HG03342 (cell line): ENCODE measurements around the gene HDAC4.

ENCODE experiments used
- ATAC-seq: cut with Tn5 transposase; IDR thresholded peaks from one replicate; pipeline ENCODE4 v1.9.1; 2021; ENCODE audit warnings: mild to moderate bottlenecking, moderate library complexity; ENCODE audit not compliant: unreplicated experiment

The HDAC4 gene

DNA sequence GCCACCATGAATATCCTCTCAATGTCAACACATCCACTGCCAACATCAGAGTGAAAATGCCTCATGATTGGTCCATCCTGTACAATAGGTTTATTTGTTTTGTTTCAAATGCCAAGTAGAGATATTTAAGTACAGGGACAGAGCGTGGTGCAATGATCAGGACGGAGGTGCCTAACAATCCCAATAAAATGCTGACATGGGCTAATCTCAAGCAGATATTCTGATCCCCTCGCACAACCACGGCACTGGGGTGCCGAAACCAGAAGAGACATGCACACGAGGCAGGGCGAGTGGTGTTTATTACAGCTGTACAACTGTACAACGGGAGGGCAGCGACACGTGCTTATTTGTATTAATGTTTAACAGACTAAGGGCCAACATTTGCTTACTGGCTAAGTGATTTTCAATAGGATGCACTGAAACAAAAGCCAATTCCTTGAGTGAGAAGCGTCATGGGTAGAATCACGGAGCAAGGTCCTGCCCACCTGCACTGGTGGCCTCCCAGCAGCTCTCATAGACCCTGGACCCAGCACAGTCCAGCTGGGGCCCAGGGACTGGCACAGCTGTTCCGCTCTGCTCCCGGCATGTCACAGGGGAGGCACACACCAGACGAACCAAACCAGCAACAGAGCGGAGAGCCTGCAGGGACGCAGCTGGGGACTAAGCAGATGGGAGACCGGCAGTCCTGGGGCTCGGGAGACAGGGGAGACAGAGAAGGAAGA lies 101.4 kb downstream of the HDAC4 start:
- ATAC-seq = no peak

- no peak for ATAC-seq
These were observed 102.6 kb downstream of the HDAC4 start for GRCh38 chr2:239298116-239298804.

DNA sequence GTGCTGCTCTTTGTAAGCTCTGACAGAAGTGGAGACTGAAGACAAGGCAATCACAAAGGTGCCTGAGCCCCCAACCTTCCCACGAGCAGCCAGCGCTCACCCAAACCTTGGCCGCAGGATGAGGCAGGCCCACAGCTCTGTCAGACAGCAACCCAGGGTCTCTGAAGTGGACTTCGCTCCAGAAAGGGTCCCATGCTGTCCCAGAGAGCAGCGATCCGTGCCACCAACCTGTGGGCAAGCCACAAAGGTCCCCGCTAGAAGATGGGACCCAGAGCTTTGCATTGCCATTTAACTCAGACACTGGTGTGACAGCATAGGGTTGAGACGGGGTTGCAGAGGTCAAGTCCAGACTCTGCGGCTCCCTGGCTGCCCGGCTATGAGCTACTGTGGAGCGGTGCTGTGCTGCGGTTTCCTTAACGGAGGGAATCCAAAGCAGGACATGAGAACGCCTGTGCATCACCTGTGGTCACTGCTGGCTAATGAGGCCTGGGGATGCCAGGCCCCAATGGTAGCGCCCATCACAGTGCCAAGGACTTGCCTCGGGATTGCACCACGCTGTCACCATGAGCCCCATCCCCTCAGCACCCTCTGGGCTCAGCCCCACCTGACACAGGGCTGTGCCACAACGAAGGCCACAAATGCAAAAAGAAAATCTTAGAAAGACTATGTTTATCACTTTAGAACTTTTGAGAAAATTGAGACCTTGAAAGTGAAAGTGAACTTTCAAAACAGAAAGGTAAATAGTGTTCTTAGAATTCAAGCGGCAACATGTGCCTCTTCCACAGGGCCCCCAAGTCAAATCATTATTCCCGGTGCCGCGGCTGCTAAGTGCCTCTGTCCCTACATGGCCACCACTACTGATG lies 103.4 kb downstream of the HDAC4 start:
- no peak for ATAC-seq

DNA sequence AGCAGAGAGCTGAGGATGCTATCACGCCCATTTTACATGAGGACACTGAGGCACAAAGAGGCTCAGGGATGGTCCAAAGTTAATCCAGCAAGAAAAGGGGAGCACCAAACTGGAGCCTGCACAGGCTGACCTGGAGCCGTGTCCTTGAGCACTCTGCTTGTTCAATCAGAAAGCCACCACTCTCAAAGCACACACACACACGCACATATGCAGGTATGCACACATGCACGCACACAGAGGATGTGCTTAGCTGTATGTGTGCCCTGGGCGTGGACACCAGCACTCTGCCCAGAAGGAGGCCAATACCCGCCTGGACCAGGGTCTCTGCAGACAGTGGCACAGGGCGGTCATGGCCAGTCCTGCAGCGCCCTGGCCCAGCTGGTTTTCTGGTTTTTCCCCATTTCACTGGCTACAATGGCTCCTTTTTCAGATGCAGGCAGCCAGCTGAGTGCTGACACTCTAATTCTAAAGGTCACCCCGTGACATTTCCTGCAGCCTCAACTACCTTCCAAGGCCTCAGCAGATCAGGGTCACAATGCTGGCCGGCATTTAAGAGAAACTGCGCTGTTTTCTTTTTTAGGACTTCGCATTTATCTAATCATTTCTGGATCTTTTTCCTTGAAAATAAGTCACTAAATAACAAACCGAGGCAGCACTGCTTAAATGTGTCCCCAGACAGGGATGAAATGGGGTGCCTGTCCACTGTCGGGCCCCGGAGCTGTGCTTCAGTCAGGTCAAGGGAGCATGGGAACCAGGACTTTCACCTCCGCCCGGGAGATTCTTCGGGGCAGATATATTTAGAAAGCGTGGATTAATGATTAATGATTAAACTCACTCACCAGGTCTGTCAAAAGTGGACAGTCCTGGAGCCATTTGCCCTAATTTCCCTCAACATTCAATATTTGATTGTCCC lies 104.5 kb downstream of the HDAC4 start:
- no peak for ATAC-seq

DNA sequence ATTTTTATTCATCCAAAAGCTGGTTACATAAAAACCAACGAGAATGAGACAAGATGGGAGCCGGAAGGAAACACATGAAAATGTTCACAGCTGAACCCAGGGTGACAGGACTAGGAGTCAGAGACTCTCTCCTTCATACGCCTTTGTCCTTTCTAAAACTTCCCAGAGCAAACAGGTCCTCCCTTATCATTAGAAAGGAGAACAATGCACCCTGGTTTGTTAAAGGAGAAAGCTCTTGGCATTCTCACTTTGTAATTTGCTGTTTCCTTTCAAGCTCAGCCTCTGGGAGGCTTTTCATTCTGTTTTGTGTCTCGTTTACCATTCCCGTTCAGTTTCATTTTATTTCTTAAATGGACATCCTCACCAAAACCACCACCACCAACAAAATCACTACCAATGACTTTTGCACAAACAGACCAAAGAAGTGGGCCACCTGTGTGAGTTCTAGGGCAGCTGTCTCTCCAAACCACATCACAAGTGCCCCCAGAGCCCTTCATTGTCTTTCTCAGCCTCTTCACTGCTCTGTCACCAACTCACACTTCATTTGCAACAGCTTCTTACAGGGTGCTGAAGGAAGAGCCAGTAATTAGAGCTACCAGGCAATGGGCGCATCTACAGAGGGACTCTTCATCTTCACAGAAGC lies 105.3 kb downstream of the HDAC4 start:
- ATAC-seq = no peak

DNA sequence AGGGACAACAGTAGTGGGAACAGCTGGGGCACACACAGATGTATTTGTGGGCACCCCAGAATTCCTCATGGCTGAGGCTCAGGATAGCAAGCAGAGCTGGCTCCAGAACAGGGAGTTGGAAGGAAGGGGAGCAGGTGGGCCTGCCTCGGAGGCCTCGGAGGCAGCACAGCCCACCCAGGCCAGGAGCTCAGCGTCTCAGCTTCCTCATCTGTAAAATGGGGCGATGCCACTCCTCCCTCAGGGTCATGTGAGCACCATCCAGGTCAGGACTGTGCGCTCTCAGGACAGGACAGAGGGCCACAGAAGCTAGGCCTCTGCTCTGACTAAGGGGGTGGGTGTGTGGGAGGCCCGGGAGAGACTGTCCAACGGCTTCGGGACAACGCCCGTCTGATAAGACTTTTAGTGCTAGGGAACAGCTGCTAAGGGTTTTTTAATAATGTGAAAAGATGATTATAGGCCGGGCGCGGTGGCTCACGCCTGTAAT lies 106.2 kb downstream of the HDAC4 start:
- no peak for ATAC-seq

DNA sequence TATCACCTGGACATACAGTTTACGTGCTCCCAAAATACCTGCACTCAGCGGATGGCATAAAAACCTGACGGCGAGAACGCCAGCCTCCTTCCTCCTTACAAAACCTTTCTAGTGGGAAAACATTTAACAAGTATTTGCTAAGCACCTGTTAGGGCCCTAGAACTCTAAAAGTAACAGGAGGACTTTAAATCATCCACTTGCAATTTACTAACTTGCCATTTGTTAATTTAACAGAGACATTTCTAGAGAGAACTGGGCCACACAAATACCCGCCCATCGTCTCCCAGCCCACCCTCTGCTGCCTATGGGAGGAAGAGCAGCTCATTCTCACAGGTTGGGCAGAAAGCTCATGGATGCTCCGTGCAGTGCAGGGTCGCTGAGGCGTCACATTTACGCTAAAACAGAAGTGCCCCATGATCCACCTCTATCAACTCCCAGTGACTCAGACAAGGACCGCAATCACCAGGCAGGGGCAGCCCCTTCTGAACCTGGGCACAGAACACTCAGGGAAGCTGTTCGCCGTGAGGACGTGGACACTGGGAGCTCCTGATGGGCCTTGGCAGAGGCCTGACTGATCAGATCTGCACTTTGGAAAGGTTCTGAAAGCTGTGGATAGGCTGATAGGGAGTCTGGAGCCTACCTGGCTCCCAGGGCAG lies 106.9 kb downstream of the HDAC4 start:
- ATAC-seq = peak; percentile 56

DNA sequence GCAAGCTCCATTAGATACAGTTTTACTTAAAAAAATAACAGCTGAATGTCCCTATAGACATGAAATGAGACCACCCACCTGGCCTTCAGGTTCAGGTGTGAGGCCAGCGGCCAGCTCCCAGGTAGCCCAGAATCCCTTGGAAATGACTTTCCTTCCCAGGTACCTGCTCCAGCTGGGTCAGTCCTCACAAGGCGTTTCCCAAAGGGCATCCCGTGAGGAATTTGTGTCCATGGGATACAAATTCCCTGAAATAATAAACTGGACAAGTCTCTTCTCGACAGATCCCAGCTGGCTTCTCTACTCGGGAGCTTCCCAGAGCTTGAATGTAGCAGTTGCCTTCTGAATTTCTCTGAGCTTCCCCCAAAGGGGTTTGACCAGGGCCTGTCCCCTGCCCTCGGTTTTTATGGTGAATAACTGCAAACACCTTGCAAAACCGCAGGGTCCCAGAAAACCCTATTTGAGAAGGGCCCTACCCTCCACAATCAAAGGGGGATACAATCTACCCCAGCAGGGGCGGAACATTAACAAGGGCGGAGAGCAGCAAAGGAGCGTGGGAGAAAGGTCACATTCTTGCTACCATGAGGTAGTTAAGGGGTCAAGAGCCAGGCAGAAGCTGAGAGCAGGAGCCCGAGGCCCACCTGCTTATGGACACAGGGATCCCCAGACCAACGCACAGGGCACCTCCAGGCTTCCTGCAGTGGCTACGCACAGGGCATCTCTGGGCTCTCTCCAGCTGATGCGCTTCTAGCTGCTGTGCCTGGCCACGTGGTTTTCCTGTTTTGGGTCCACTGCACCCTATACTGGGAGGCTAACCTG lies 107.7 kb downstream of the HDAC4 start:
- no peak for ATAC-seq

GRCh38 chr2:239292531-239292930 lies 108.3 kb downstream of the HDAC4 start:
- no peak for ATAC-seq

DNA sequence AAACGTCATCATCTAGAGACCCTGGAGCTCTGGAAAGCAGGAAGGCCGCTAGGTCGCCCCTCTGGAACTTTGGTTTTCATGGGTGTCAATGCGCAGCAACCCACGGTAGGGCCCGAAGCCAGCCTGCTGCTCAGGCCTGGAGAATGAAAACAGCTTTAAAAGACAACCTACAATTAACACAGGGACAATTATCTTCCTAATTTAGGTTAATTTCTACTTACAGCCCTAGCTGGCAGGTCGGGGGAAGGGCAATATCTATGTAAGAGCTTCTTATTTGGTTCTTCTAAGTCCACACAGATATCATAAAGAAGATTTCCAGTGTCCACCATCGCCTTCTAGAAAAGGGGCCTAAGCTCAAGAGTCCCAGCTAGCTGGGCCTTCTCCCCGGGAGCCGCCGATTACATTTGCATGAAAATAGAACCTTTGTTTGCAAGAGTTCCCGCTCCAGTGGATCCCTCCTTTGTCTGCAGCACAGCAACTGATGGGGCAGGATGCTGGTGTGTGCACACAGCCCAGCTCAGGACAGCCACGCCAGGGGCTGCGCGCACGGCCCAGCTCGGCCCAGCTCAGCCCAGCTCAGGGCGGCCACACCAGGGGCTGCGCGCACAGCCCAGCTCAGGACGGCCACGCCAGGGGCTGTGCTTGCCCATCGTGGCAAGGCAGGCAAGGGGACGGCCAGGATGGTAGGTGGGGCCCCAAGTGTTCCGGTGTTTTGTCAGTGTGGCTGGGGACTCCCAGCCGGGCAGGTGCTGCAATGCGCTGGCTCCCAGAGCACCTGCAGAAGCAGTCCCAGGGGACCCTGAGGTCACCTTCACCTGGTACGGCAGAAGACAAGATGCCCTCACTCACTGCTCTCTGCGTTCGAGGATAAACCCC lies 109.1 kb downstream of the HDAC4 start:
- ATAC-seq = no peak

DNA sequence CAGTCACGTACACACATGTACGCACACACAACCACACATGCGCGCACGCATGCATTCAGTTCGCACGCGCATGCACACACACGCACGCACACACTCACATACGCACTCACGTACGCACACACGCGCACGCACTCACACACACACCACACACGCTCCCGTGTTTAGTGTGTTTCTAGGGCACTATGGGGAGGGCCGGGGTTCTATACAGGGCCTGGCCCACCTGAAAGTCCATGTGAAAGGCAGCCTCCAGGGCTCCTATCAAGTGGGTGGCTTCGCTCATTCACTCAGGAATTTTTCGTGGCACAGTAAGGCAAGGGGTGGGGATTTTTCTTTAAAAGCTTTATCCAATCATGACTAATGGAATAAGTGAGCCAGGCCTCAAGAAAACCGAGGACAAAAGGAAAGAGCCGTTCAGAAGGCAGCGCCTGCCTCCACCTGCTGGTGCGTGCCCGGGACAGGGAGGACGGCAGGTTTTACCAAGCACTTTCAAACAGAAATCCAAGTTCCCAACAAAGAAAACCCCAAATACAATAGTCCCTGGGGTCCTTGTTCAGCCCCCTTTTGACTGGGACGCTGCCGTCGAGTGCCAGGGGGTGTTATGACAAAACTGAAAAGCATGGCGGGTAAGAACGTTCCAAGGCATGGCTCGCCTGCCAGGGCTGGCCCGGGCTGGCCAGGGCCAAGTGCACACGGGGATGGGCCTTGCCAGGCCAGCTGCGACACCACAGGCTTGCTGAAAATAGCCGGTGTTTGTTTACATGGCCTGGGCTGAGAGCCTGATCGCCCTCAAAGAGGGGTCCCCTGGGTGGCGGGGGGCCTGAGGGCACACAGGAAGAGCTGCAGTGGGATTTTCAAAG lies 110.0 kb downstream of the HDAC4 start:
- ATAC-seq = no peak

DNA sequence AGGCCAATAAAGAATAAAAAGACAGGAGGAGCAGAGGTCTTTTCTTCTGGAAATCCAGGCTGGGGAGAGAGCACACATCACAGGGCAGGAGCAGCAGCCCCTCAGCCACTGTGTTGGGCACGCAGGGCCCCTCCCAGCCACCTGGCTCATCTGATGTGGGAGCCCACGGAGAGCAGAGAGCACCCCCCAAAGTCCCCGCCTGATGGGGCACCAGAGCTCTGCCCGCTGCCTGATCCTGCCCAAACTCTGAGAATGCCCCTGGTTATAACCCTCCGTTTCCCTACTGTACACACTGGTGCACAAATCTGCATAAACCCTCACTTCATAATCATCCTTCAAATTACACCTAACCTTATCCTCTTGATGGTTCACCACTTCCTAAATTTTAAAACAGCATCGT lies 111.3 kb downstream of the HDAC4 start:
- peak; percentile 10 for ATAC-seq

- peak; percentile 56 for ATAC-seq
These were observed 111.8 kb downstream of the HDAC4 start for GRCh38 chr2:239288951-239289511.

- no peak for ATAC-seq
These were observed 112.6 kb downstream of the HDAC4 start for GRCh38 chr2:239288237-239288636.

DNA sequence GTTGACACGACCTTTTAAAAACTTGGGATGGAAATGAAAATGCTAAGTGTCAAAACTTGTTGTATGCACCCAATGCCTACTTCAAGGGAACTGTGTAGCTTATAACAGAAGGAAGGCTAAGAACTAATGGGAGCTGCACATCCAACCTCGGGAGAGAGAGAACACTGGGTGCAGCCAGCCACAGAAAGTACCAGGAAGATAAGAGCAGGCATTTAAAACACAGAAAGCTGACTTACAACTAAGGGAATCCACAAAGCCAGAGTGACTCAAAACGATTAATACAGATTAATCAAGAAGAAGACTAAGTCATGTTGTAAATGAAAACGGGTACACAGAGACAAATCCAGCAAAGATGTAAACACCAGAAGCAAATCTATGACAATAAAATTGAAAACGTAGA lies 113.4 kb downstream of the HDAC4 start:
- ATAC-seq = no peak

DNA sequence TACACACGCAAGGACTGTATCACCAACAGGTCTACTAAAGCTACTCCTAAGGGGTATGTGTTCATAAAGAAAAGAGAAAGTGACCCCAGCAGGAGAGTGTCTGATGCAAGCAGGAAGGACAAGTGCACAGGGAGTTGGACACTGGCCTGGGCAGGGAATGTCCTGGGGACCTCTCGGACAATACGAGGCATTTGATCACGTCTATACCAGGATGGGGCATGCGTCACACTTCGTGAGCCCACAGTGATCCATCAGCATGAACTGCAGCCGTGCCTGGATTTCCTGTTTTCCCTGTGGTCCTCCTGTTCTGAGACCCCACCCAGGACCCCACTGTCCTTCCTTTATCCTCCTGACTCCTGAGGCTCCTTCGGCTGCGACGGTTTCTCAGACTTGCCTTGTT lies 113.9 kb downstream of the HDAC4 start:
- no peak for ATAC-seq

DNA sequence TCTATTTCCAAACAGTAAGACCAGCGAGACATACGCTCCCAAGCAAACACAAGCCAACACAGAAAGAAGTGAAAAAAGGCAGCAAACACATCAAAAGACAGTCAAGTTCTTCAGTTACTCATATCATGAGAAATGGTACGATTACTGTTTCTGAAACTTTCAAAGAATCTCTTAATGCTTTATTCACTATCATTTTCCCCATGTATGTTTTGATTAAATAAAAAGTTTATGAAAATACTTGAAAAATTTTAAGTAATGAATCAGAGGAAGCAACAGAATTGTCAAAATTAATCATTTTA lies 114.9 kb downstream of the HDAC4 start:
- ATAC-seq = no peak
